Islet of Langerhans (tissue), 1 donor: ENCODE measurements around the gene PIK3CG.

Source experiments
- FAIRE-seq: peaks from one replicate; lab custom pipeline; 2011; peaks lifted over from hg19 to GRCh38; lab: Jason Lieb, UNC

The PIK3CG gene

DNA sequence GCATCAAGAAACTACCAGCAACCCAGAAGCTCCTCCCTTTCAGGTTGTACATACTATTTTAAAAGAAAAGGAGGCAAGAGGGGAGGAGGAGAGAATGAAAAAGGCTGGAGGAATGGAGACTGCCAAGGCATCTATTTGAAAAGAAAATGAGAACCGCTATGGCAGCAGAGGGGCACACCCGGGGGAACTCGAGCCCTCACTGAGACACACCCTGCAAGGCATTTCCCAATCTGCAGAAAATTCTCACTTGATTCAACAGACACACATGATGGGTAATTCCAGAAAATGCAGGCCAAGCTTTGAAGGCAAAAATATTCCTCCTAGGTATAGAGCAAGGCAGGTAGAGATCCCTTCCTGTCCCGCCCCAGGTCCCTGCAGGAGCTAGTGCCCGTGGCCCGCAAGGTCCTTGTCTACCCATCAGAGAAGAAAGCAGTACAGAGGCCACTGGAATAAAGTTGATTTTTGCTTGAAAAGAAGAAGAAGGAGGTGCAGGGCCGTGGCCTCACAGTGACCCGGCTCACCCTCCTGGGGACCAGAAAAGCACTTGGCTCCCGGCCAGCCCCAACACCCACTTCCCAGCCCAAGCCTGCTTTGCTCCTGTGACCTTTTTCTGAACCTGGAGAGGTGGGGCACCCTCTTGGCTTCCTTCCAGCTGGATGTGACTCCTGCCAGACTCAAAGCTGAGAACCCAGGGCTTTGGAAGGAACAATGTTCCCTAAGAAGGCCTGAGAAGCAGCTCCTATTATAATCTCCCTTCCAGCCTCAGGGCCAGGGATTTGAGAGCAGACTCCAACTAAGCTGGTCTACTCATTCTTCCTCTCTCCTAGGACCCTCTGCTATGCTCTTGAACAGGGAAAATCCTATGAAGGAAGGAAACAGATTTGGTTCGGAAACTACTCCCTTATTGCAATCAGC, 6.2 kb upstream of the PIK3CG start:
- FAIRE-seq = no peak

DNA sequence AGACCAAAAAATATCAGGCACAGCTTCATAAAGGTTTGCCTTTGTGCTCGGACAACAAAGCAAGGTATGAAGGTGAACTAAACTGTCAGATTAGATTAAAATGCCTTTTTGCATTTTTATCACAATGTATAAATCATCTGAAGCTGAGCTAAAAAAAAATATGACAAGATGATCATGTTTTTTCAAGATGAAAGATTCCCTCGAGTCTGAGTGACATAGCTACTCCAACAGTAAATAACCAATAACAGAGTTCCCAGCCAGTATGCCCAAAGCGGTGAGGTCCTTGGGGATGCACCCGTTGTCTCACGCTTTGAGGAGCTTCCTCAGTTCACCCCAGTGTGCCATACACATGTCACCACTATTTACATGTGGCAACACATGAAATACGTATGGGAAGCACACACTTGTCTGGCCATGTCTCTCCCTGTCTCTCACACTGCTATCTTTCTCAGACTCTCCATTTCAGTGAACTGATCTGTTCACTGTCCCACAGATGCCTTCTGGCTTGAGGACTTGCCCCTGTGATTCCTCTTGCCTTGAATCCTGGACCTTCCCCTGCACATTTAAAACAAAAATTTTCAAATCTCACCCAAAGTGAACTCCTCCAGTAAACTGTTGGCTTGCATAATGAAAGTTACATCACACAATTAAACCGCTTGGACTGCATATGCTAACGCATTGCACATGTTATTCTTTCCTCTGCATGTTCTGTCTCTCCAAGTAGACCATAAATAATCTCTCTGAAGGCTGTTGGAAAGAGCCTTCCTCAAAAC, 2.6 kb upstream of the PIK3CG start:
- FAIRE-seq = no peak

DNA sequence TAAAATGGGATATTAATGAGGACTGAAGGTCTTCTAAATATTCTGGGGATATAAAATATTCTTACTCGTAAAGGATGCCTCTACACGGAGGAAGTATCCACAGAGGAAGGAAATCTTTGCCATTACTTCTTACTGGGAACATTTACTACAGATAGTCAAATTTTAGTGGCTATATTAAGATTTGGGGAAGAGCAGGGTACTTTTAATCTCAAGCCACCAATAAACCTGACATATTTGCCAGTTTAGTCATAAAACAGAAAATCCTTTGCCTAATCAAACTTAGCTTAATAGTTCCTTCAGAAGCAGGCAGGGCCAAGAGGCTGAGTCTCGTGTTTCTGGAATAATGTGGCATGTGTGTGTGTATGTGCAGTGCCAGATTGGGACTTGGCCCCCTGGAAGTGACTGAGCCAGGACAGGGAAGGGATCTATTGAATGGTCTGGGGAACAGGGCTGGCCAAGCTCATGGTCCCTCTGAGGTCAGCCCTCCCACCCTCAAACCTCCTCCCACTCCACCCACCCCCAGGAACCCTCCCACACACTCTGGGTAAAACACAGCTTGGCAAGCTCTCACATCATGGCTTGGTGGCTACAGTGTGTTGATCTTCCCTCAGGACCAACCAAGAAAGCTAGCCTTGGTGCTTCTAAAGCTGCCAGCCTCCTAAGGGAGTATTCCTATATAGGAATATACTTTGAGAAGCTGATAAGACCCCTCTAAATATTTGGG, 1.6 kb upstream of the PIK3CG start:
- no peak for FAIRE-seq

DNA sequence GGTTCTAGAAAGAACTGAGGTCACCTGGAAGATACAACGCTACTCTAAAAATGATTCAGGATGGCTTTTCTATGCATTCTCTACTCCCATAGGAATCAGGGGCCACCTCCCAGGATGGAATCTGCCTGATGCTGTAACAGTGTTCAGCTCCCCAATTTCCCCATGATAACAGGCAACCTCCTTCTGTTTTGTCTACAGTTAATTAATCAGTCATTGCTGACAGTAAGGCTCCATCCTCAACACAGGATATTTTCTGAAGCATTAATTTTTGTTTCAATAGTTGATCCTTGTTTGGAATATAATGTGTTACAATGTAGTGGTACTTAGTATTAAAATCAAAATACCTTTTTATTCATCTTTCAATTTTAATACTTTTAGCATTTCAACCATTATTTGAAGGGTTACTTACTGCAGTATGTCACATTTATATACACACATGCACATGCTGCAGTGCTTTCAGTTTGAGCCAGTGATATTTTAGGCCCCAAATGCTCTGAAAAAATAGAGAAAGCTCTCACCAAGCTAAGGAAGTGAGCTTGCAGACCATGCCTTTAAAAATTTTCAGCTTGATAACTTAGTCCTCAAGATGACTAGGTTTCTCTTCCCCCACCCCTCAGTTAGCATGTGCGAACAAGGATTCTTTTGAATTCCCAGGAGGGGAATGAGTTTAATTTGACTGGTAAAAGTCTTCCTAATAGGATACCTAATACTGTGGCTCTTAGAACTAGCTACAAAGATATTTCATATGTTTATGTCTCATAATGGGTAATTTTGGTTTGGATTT, 592 bp upstream of the PIK3CG start:
- FAIRE-seq = no peak

DNA sequence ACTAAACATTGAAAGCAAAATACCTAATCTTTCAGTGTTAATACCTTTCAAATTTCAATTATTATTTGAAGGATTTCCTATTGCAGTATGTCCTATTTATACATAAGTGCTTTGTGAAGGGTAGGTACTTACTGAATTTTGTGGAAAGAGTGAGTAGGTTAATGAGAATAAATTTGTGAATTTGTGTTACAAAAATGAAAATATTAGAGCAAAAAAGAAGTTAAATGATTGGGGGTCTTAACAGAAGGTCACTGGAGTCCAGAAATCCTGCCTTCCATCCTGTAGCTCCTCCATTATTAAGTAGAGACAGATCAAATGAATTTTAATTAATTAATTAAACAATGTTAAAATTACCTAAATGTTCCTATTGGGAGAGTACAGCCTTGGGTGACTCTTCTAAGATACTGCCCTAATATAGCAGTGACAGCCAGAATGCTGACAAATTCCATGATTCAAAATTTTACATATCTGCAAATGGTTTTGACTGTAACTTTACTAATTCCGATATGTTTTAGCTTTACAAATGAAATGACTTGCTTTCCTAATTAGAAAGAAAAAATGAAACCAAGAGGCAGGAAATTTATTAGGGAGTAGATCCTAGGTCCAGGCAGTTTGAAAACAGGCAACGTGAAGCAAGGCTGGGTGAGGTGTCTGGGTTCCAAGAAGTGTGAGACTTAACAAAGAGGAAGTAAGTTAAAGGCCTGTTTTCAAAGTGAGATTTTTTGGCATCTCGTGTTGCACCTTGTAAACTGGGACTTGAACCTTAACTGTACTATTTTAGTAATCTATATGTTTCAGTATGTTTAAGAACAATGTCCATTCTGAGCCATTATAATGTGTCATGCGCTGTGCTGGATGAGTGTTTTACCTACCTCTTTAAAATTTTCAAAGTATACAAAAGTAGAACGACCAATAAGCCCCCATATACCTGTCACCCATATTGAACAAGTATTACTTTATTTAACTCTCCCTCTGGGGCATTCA, 1.5 kb downstream of the PIK3CG start:
- no peak for FAIRE-seq

DNA sequence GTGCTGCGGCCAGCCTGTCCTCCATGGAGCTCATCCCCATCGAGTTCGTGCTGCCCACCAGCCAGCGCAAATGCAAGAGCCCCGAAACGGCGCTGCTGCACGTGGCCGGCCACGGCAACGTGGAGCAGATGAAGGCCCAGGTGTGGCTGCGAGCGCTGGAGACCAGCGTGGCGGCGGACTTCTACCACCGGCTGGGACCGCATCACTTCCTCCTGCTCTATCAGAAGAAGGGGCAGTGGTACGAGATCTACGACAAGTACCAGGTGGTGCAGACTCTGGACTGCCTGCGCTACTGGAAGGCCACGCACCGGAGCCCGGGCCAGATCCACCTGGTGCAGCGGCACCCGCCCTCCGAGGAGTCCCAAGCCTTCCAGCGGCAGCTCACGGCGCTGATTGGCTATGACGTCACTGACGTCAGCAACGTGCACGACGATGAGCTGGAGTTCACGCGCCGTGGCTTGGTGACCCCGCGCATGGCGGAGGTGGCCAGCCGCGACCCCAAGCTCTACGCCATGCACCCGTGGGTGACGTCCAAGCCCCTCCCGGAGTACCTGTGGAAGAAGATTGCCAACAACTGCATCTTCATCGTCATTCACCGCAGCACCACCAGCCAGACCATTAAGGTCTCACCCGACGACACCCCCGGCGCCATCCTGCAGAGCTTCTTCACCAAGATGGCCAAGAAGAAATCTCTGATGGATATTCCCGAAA, 2.7 kb downstream of the PIK3CG start:
- FAIRE-seq = no peak

DNA sequence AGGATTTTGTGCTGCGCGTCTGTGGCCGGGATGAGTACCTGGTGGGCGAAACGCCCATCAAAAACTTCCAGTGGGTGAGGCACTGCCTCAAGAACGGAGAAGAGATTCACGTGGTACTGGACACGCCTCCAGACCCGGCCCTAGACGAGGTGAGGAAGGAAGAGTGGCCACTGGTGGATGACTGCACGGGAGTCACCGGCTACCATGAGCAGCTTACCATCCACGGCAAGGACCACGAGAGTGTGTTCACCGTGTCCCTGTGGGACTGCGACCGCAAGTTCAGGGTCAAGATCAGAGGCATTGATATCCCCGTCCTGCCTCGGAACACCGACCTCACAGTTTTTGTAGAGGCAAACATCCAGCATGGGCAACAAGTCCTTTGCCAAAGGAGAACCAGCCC, 3.3 kb downstream of the PIK3CG start:
- FAIRE-seq = no peak

DNA sequence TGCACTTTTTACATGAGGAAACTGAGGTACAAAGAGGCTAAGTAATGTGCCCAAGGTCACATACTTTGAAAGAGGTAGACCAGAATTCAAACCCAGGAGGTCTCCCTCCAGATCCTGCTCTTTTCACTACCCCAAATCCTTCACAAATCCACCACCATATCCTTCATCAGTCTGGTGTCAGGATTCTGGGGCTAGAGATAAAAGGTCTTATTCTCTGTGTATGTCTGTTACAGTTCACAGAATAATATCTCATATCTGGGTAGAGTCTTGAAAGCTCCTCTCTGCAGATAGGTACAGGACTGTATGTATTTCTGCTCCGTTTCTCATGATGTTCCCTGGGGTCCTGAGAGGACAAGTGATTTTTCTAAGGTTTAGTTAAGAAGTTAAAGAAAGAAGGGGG, 4.9 kb downstream of the PIK3CG start:
- no peak for FAIRE-seq

DNA sequence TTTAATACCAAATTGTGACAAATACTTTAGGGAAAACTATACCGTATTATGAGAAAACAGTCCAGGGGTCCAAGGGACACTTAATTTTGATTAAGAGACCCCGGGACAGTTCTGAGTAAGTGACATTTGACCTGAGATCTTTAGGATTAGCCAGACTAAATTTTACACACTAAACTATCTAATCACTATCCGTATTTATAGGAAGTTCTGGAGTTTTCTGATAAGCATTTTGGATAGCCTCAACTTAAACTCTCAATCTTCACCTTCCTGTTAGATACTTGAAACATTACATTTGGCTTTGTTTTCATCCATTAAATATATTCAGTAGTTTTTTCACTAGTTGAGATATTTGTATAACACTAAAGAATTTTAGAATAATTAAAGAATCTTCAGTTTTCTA, 5.4 kb downstream of the PIK3CG start:
- FAIRE-seq = no peak

DNA sequence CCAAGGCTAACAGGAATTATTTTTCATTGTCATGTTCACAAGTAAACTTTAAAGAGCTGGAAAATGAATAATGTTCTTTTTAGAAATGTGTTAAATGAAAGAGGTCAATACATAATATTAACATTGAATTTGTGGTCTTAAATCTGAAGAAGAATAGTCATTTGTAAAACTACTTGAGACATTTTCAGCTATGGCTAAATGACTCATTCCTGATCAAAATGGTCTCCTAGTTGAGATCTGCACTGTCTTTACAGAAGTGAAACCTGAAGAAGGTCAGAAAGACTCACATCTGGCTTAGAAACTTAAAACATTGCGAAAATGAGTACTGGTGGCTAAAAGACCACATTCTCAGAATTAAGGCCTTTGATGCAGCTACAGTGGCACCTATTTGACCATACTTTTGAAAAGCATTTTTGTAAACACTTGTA, 5.9 kb downstream of the PIK3CG start:
- FAIRE-seq = no peak

DNA sequence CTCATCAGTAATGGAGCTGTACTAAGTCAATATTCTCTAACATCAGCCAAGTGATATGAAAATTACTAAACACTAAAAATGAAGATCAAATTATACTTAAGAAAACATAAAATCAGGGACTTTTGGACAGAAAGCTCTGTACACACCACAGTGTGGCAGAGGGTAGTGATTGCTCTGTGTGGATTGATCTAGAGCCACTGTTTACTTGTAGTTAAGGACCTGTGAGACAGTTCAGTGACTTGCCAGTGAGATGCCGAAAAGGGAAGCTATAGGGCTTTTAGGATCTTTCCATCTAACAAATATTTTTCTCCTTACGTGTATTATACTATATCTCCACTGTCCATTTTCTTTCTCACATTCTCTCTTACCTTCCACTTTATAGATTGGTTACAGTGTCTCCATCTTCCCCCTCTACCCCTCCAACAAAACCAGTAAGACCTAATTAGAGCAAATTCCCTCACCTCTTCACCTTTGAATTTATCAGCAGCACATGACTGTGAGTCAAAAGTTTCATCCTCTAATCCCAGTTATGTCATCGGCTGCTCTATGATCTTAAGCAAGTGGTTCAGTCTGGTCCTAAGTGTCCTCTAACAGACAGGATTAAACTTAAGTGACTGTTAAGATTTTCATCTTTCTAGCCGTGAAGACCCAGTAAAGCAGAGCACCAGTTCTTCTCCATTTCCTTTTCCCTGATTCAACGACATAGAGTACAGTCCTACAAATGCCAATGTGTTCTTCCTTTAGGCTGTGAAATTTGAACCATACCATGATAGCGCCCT, 6.9 kb downstream of the PIK3CG start:
- no peak for FAIRE-seq

DNA sequence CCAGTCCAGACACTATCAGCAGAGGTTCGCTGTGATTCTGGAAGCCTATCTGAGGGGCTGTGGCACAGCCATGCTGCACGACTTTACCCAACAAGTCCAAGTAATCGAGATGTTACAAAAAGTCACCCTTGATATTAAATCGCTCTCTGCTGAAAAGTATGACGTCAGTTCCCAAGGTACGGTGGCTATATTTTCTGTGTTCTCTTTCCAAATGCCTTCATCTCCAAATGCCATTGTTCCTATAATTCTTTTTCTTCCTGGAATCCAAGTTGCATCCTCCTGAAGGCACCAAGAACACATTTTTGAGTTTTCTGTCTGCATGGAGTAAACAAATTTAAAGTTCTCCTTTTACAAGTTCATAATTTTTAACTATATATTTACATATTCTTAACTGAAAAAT, 7.7 kb downstream of the PIK3CG start:
- no peak for FAIRE-seq

DNA sequence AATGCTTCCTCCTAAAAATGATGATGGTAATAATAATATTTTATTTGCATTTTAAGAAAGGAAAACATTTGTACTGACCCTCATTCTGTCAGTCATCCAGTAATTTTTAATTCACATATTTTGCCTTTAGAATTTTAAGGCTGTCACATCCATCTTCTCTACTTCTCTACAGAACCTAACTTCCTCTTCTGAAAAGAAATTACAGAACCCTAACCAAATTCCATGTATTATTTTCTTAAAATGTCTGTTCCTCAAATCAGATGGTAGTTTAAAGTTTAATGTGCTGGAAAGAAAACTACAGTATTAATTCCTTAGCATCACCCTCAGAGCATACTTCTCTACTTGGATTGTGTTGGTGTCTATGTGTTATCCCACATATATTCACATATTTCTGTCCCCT, 9.0 kb downstream of the PIK3CG start:
- FAIRE-seq = no peak

DNA sequence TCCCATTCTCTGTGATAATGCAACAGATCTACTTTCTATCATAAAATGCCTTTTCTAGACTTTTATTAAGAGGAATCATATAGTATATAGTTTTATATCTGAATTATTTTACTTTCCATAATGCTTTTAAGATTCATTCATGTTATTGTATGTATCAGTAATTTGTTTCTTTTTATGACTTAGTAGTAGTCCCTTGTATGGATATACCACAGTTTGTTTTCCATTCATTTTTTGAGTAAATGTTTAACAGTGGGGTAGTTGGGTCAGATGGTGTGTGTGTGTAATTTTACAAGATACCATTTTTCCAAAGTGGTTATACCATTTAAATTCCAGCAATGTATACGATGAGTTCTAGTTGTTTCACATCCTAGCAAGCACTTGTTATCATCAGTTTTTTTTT, 10.4 kb downstream of the PIK3CG start:
- no peak for FAIRE-seq

DNA sequence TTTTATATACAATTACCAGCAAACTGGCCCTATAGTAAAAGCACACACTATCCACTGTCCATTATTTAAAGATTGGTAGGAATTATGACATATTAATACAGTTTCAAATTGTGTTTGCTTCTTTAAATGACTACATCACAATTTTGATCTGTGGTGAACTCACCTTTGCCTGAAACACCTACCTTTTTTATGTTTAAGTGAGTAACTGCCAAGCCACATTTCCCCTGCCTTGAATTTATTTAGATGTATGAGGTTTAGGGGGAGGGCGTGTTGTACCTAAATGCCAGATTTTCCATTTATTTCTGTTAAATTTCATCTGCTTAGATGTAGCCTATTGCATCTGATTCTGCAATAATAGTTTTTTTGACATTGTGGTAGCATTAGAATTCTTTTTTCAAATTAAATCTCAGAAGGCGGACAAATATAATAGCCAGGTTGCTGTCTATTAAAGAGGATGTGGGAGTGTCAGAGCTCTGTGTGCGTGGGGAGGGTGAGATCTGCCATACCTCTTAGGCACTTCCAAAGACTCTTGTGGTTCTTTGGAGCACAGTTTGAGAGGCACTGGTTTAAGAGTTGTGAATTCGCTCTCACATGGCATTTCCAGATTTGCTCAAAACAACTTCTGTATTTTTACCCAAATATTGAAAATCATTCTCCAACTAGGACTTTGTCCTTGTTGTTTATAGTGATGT, 13.8 kb downstream of the PIK3CG start:
- no peak for FAIRE-seq

DNA sequence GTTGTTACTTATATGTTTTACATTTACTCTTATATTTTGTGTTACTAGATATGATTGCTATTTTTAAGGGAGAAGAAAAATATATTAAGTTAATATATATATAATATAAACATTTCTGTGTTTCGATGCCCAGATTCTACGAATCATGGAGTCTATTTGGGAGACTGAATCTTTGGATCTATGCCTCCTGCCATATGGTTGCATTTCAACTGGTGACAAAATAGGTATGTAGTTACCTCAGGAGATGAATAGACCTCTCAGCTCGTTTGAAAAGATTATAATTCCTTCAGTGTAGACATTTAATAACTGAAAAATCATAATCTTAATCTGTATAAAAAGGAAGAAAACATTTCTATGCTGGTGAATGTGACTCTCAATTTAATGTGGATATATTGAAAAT, 16.9 kb downstream of the PIK3CG start:
- FAIRE-seq = no peak

DNA sequence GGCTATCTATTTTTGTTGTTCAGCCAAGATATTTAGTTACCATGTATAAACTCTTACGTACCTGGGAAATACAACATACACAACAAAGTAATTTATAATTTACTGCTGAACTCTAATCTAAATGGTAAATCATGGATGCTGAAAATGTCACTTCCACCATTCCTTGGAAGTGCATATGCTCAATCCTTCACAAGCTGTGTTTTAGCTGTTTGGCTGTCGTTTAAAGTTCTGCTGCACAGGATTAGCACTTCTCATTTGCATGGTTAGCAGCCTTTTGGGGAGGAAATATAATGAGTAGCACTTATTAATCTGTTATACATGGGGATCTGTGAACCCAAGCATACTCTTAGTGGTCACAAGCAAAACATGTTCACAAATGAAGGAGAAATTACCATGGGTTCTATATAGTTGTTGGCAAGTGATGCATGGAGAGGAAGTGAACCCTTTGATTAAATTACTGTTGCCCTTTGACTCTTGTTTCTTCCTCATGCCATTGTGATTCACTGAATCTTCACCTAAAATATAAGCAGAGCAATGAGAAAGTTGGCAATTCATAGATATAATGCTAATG, 18.5 kb downstream of the PIK3CG start:
- FAIRE-seq = no peak

DNA sequence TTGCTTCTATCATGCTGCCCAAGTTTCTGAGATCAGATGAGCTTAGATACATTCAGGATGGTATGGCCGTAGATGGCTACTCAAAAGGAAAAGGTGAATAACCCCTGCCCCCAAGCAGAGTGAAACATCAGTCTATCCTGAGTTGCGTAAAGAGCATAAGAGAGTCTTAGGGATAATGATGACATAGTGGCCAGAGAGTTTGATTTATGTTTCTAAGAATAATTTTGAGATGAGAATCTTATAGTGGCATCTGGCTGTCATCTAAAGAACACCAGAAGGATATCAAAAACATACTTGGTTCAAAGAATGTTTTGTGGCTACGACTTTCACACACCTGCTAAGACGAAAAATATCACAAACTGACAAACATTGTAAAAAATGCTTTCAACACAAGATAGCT, 20.6 kb downstream of the PIK3CG start:
- FAIRE-seq = no peak
